Inflammatory macrophage (primary cell): ENCODE results near the gene C2orf72.

Experiments used
- DNase-seq, 2 donors: peaks; one replicate each; pipeline ENCODE4 v3.0.0-alpha.2; 2020 to 2022

The C2orf72 gene

GRCh38 chr2:231084565-231084964 is 47.2 kb downstream of the C2orf72 start:
- DNase-seq, result peak; percentile 66 to 81

GRCh38 chr2:231088754-231089153 is 51.4 kb downstream of the C2orf72 start:
- DNase-seq, result no peak

DNA sequence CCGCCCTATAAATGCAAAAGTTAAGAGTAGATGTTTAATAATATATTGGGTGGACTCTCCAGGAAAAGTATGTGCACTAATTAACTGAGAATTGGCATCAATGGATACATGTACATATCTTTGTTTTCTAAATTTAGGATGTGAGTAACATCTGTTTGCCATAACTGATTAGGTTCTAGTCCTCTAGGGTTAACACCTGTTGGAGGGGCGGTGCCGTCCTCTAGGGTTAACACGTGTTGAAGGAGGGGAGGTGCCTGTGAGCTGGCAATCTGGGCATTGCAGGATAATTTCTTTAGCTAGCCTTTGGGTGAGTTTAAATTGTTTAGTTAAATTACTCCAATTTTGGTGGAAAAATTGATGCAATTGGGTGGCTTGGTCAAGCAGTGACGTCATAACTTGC is 56.6 kb downstream of the C2orf72 start:
- no peak for DNase-seq

- no peak for DNase-seq
Measured at GRCh38 chr2:231094736-231095346, 57.5 kb downstream of the C2orf72 start.
